SU-DHL-6 (cell line): Measurements from ENCODE around the gene NDUFA8.

Source experiments
- EZH2phosphoT487 ChIP-seq: fragments of 200-600 bp; sonication (generic), shearing (Covaris generic); conservative IDR thresholded peaks from 2 replicates; pipeline ENCODE4 v1.6.1; 2018; ENCODE audit warnings: mild to moderate bottlenecking, antibody characterized with exemption, low read length, moderate library complexity, mixed read lengths
- TF ChIP-seq, protein P1 (sequence below): fragments of 200-600 bp; sonication (generic); IDR thresholded peaks from one replicate; pipeline ENCODE4 v1.5.1; 2017; ENCODE audit warnings: antibody characterized with exemption, mild to moderate bottlenecking, low read length, moderate library complexity; ENCODE audit not compliant: insufficient read depth, poor library complexity, severe bottlenecking

GRCh38 chr9:122143876-122144405 lies 15.6 kb downstream of the NDUFA8 start:
- TF ChIP-seq, protein P1, sequence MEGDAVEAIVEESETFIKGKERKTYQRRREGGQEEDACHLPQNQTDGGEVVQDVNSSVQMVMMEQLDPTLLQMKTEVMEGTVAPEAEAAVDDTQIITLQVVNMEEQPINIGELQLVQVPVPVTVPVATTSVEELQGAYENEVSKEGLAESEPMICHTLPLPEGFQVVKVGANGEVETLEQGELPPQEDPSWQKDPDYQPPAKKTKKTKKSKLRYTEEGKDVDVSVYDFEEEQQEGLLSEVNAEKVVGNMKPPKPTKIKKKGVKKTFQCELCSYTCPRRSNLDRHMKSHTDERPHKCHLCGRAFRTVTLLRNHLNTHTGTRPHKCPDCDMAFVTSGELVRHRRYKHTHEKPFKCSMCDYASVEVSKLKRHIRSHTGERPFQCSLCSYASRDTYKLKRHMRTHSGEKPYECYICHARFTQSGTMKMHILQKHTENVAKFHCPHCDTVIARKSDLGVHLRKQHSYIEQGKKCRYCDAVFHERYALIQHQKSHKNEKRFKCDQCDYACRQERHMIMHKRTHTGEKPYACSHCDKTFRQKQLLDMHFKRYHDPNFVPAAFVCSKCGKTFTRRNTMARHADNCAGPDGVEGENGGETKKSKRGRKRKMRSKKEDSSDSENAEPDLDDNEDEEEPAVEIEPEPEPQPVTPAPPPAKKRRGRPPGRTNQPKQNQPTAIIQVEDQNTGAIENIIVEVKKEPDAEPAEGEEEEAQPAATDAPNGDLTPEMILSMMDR: no peak
- no peak for TF ChIP-seq EZH2phosphoT487
